GM12864 (cell line): Measurements from ENCODE around the gene UBALD1.

ENCODE experiments used
- DNase-seq: peaks from one replicate; pipeline ENCODE4 v3.0.0-alpha.2; 2011; ENCODE audit warnings: low read depth
- H3K4me3 ChIP-seq: 2 replicates; pipeline ENCODE4 v1.5.1; 2011; ENCODE audit warnings: mild to moderate bottlenecking, low read depth, low read length, control low read depth
- CTCF ChIP-seq: IDR thresholded peaks from 2 replicates; pipeline ENCODE4 v1.5.1; 2011; ENCODE audit warnings: low read depth, mild to moderate bottlenecking, moderate library complexity, low read length, control low read depth, inconsistent platforms; ENCODE audit errors: missing control alignments

UBALD1 gene

GRCh38 chr16:4641895-4642294 lies 27.2 kb upstream of the UBALD1 start:
- TF ChIP-seq CTCF, result no peak
- no peak for DNase-seq
- H3K4me3 ChIP-seq, result no peak overlapping the region

- TF ChIP-seq CTCF, result no peak
- no peak overlapping the region for H3K4me3 ChIP-seq
- DNase-seq, result no peak
Observed at GRCh38 chr16:4641306-4641687, 26.6 kb upstream of the UBALD1 start.

GRCh38 chr16:4640572-4641305 lies 26.1 kb upstream of the UBALD1 start:
- DNase-seq, result no peak
- H3K4me3 ChIP-seq, result no peak overlapping the region
- no peak for TF ChIP-seq CTCF

- TF ChIP-seq CTCF, result no peak
- no peak for DNase-seq
- no peak overlapping the region for H3K4me3 ChIP-seq
Observed at GRCh38 chr16:4639899-4640509, 25.3 kb upstream of the UBALD1 start.

GRCh38 chr16:4637501-4638166 lies 22.9 kb upstream of the UBALD1 start:
- no peak for TF ChIP-seq CTCF
- H3K4me3 ChIP-seq, result no peak overlapping the region
- no peak for DNase-seq

- no peak overlapping the region for H3K4me3 ChIP-seq
- no peak for TF ChIP-seq CTCF
- no peak for DNase-seq
Observed at GRCh38 chr16:4636196-4636595, 21.5 kb upstream of the UBALD1 start.

- TF ChIP-seq CTCF, result no peak
- no peak overlapping the region for H3K4me3 ChIP-seq
- no peak for DNase-seq
Observed at GRCh38 chr16:4634768-4635167, 20.1 kb upstream of the UBALD1 start.
